HEK293 (cell line): Measurements from ENCODE around the gene MAML3.

Experiments
- CTCF ChIA-PET: fragments of 350-600 bp; formaldehyde crosslinking; extraction: SDS; loops from one replicate; lab custom pipeline; 2021; ENCODE audit warnings: antibody characterized with exemption; lab: Yijun Ruan, JAX
- POLR2A ChIA-PET: fragments of 300-600 bp; formaldehyde crosslinking; extraction: SDS; loops from one replicate; lab custom pipeline; 2020; ENCODE audit warnings: antibody characterized with exemption, inconsistent platforms; lab: Yijun Ruan, JAX
- H3K27ac ChIP-seq: fragments of 200-500 bp; sonication (Bioruptor generic); 2 replicates; pipeline ENCODE4 v1.5.1; 2014; ENCODE audit warnings: low read depth, low read length, control low read depth, inconsistent platforms; ENCODE audit errors: extremely low read depth
- H3K36me3 ChIP-seq, 2 experiments: fragments of 200-500 bp in 1 of 2; sonication (Bioruptor generic) in 1 of 2; 1 replicate in 1 of 2; 2 replicates in 1 of 2; pipeline ENCODE4 v1.5.1; 2014 to 2017; ENCODE audit warnings: inconsistent platforms in 2 of 2, low read length in 2 of 2; ENCODE audit not compliant: control insufficient read depth in 2 of 2, insufficient read depth in 1 of 2
- H3K4me1 ChIP-seq: fragments of 200-500 bp; sonication (Bioruptor generic); 2 replicates; pipeline ENCODE4 v1.5.1; 2014; ENCODE audit warnings: mild to moderate bottlenecking, low read length, inconsistent platforms; ENCODE audit not compliant: control insufficient read depth, insufficient read depth
- H3K4me3 ChIP-seq: 2 replicates; pipeline ENCODE4 v1.5.1; 2011; ENCODE audit warnings: low read depth, mild to moderate bottlenecking, control low read depth, low read length, moderate library complexity
- H3K9me3 ChIP-seq: fragments of 200-500 bp; sonication (Bioruptor generic); 2 replicates; pipeline ENCODE4 v1.5.1; 2014; ENCODE audit warnings: low read depth, low read length, inconsistent platforms; ENCODE audit not compliant: control insufficient read depth, insufficient read depth
- BCL6B ChIP-seq: fragments of 450-650 bp; formaldehyde crosslinking; IDR thresholded peaks from 2 replicates; pipeline ENCODE4 v1.5.1; 2017; ENCODE audit warnings: missing biosample characterization, missing genetic modification characterization
- PATZ1 ChIP-seq: fragments of 450-650 bp; formaldehyde crosslinking; IDR thresholded peaks from 2 replicates; pipeline ENCODE4 v1.5.1; 2016; ENCODE audit warnings: missing biosample characterization, missing genetic modification characterization
- RBAK ChIP-seq: fragments of 450-650 bp; formaldehyde crosslinking; IDR thresholded peaks from 2 replicates; pipeline ENCODE4 v1.5.1; 2016; ENCODE audit warnings: missing biosample characterization, missing genetic modification characterization
- SCRT1 ChIP-seq: fragments of 450-650 bp; formaldehyde crosslinking; IDR thresholded peaks from 2 replicates; pipeline ENCODE4 v1.5.1; 2016; ENCODE audit warnings: missing biosample characterization, missing genetic modification characterization, borderline replicate concordance
- SCRT2 ChIP-seq: fragments of 450-650 bp; formaldehyde crosslinking; IDR thresholded peaks from 2 replicates; pipeline ENCODE4 v1.5.1; 2016; ENCODE audit warnings: missing biosample characterization, missing genetic modification characterization
- ZFHX2 ChIP-seq: fragments of 450-650 bp; formaldehyde crosslinking; conservative IDR thresholded peaks from 2 replicates; pipeline ENCODE4 v1.5.1; 2016; ENCODE audit warnings: missing biosample characterization, missing genetic modification characterization
- ZNF148 ChIP-seq: fragments of 450-650 bp; formaldehyde crosslinking; IDR thresholded peaks from 2 replicates; pipeline ENCODE4 v1.5.0; 2017; ENCODE audit warnings: missing biosample characterization, missing genetic modification characterization, borderline replicate concordance
- ZNF211 ChIP-seq: fragments of 450-650 bp; formaldehyde crosslinking; IDR thresholded peaks from 2 replicates; pipeline ENCODE4 v1.5.1; 2016; ENCODE audit warnings: low read depth, missing biosample characterization, missing genetic modification characterization
- ZNF354C ChIP-seq: fragments of 450-650 bp; formaldehyde crosslinking; IDR thresholded peaks from 2 replicates; pipeline ENCODE4 v1.5.1; 2016; ENCODE audit warnings: missing biosample characterization, missing genetic modification characterization, low read depth, borderline replicate concordance
- ZNF423 ChIP-seq: fragments of 450-650 bp; formaldehyde crosslinking; IDR thresholded peaks from 2 replicates; pipeline ENCODE4 v1.5.1; 2016; ENCODE audit warnings: missing biosample characterization, missing genetic modification characterization
- ZNF449 ChIP-seq: fragments of 450-650 bp; formaldehyde crosslinking; IDR thresholded peaks from 2 replicates; pipeline ENCODE4 v1.5.1; 2017; ENCODE audit warnings: missing biosample characterization, mild to moderate bottlenecking, missing genetic modification characterization, moderate library complexity
- ZNF473 ChIP-seq: fragments of 450-650 bp; formaldehyde crosslinking; IDR thresholded peaks from 2 replicates; pipeline ENCODE4 v1.5.1; 2017; ENCODE audit warnings: missing biosample characterization, missing genetic modification characterization
- ZNF488 ChIP-seq: fragments of 450-650 bp; formaldehyde crosslinking; IDR thresholded peaks from 2 replicates; pipeline ENCODE4 v1.5.1; 2016; ENCODE audit warnings: missing biosample characterization, missing genetic modification characterization
- ZNF521 ChIP-seq: fragments of 450-650 bp; formaldehyde crosslinking; IDR thresholded peaks from 2 replicates; pipeline ENCODE4 v1.5.1; 2017; ENCODE audit warnings: missing biosample characterization, mild to moderate bottlenecking, missing genetic modification characterization
- ZNF549 ChIP-seq: fragments of 450-650 bp; IDR thresholded peaks from 2 replicates; pipeline ENCODE4 v1.5.1; 2018; ENCODE audit warnings: missing biosample characterization, missing genetic modification characterization, mild to moderate bottlenecking, inconsistent platforms, moderate library complexity
- ZNF585B ChIP-seq: fragments of 450-650 bp; formaldehyde crosslinking; IDR thresholded peaks from 2 replicates; pipeline ENCODE4 v1.5.1; 2016; ENCODE audit warnings: missing biosample characterization, missing genetic modification characterization
- ZNF621 ChIP-seq: fragments of 450-650 bp; formaldehyde crosslinking; IDR thresholded peaks from 2 replicates; pipeline ENCODE4 v1.5.1; 2017; ENCODE audit warnings: missing biosample characterization, missing genetic modification characterization
- ZNF629 ChIP-seq: fragments of 450-650 bp; formaldehyde crosslinking; IDR thresholded peaks from 2 replicates; pipeline ENCODE4 v1.5.1; 2017; ENCODE audit warnings: missing biosample characterization, missing genetic modification characterization
- ZNF837 ChIP-seq: fragments of 450-650 bp; formaldehyde crosslinking; IDR thresholded peaks from 2 replicates; pipeline ENCODE4 v1.5.1; 2016; ENCODE audit warnings: missing biosample characterization, missing genetic modification characterization
- ZXDB ChIP-seq: fragments of 450-650 bp; formaldehyde crosslinking; IDR thresholded peaks from 2 replicates; pipeline ENCODE4 v1.5.1; 2016; ENCODE audit warnings: missing biosample characterization, missing genetic modification characterization

Gene MAML3

GRCh38 chr4:140108243-140108642 lies 45.7 kb downstream of the MAML3 start:
- H3K27ac ChIP-seq = no peak overlapping the region
- no peaks in the 10 kb centered on the region for H3K4me1 ChIP-seq
- TF ChIP-seq ZNF148 (tag by site-specific recombination) (no peak), ZNF423 (tag by site-specific recombination) (no peak), PATZ1 (tag by site-specific recombination) (no peak), ZXDB (no peak), ZNF837 (tag by site-specific recombination) (no peak), ZNF629 (tag by site-specific recombination) (no peak), ZNF211 (tag by site-specific recombination) (no peak), ZNF521 (tag by site-specific recombination) (no peak), SCRT1 (tag by site-specific recombination) (no peak), SCRT2 (no peak), ZNF488 (tag by site-specific recombination) (no peak), ZNF585B (tag by site-specific recombination) (no peak), ZNF354C (tag by site-specific recombination) (no peak)
- TF ChIP-seq, all 188 proteins: peak for 0
- ChIA-PET POLR2A (no interaction called here), CTCF (no interaction called here)
- H3K9me3 ChIP-seq = no peaks in the 10 kb centered on the region
- no peak overlapping the region for H3K4me3 ChIP-seq
- H3K36me3 ChIP-seq = no peaks in the 10 kb centered on the region

- ChIA-PET POLR2A (no interaction called here), CTCF (no interaction called here)
- Histone ChIP-seq H3K4me1 (no peaks in the 10 kb centered on the region), H3K4me3 (no peak overlapping the region), H3K27ac (no peak overlapping the region), H3K9me3 (no peaks in the 10 kb centered on the region), H3K36me3 (no peaks in the 10 kb centered on the region)
- TF ChIP-seq RBAK (no peak), ZNF621 (no peak), ZFHX2 (tag by site-specific recombination) (peak; percentile 50), BCL6B (tag by site-specific recombination) (no peak), ZNF549 (no peak), ZNF449 (tag by site-specific recombination) (no peak), ZNF473 (tag by site-specific recombination) (no peak)
These were observed 47.6 kb downstream of the MAML3 start for GRCh38 chr4:140106289-140106844.
